DND-41 (cell line): Measurements from ENCODE around the gene TRIL.

Experiments used
- EZH2 ChIP-seq: IDR thresholded peaks from 3 replicates; pipeline ENCODE4 v1.6.1; 2012; ENCODE audit warnings: borderline replicate concordance, low read depth, mild to moderate bottlenecking, moderate library complexity, low read length, inconsistent platforms; ENCODE audit not compliant: severe bottlenecking
- TF ChIP-seq, protein P1 (sequence below): IDR thresholded peaks from 2 replicates; pipeline ENCODE4 v1.5.1; 2012; ENCODE audit warnings: borderline replicate concordance, low read length, moderate library complexity, mild to moderate bottlenecking; ENCODE audit not compliant: poor library complexity, severe bottlenecking; ENCODE audit errors: extremely low read depth

DNA sequence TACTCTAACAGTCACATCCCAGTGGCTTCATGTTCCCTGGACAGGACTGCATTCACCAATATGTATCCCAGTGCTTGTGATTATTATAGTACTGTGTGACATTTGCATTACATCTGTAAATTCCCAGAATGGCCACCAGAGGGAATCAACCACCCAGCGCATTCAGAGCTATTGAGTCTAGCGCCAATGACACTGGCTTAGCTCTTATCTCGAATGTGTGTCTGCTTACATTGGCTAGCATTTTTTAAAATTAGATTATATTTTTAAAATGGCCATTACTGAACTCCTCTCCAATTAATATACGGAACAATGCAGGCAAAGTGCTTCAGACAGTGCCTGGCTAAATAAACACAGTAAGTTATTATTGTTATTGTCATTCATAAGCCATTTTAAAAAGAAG, 36.3 kb downstream of the TRIL start:
- TF ChIP-seq, protein P1, sequence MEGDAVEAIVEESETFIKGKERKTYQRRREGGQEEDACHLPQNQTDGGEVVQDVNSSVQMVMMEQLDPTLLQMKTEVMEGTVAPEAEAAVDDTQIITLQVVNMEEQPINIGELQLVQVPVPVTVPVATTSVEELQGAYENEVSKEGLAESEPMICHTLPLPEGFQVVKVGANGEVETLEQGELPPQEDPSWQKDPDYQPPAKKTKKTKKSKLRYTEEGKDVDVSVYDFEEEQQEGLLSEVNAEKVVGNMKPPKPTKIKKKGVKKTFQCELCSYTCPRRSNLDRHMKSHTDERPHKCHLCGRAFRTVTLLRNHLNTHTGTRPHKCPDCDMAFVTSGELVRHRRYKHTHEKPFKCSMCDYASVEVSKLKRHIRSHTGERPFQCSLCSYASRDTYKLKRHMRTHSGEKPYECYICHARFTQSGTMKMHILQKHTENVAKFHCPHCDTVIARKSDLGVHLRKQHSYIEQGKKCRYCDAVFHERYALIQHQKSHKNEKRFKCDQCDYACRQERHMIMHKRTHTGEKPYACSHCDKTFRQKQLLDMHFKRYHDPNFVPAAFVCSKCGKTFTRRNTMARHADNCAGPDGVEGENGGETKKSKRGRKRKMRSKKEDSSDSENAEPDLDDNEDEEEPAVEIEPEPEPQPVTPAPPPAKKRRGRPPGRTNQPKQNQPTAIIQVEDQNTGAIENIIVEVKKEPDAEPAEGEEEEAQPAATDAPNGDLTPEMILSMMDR: peak; percentile 80
- TF ChIP-seq EZH2: no peak
